Loucy (cell line): ENCODE data around the gene ASPHD1.

ENCODE experiments used
- CTCF ChIP-seq: fragments of 200-600 bp; sonication (generic); conservative IDR thresholded peaks from 2 replicates; pipeline ENCODE4 v1.5.1; 2014; ENCODE audit warnings: mild to moderate bottlenecking, antibody characterized with exemption, low read length
- EZH2phosphoT487 ChIP-seq: fragments of 200-600 bp; IDR thresholded peaks from 2 replicates; pipeline ENCODE4 v1.6.1; 2018; ENCODE audit warnings: antibody characterized with exemption, mild to moderate bottlenecking, moderate library complexity, borderline replicate concordance

- TF ChIP-seq CTCF, result no peak
- TF ChIP-seq EZH2phosphoT487, result no peak
Measured at GRCh38 chr16:29913514-29913913, 13.2 kb downstream of the ASPHD1 start.
